ENCODE measurements around the gene BRPF3.

The BRPF3 gene

DNA sequence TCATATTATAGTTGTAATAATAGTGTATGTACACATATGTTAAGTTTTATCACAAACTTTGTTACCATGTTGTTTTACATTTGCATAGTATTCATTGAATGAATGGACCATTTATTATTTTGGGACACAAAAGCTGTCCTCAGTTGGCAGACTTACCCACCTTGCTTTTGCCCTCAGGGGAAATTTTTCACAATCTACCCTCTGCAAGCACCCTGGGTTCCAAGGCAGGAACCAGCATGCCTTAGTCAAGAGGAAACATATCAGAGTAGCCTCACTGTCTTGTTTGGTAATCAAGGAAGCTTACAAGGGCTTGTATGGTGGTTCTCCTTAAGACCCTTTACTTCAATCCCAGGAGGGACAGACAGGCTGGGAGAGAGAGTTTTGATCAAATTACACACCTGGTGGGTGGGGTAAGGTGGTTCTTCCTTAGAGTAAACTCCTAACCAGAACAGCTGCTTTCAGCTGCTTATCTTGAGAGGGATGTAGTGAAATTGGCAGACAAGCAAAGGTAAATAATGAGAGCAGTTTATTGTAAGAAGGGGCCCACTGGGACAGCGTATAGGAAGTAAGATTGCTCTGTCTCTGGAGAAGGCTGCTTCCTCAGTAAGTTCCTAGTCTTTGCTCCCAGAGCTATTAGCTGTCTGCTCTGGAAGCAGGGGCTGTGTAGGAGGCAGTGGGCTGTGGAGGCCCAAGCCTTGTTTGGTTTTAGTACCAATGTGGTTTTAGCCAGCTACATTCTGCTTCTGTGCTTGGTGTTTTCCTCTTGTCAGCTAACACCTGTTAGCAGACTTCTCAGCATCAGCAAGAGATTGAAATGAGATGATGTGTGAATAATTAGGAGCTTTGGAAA lies 31.1 kb downstream of the BRPF3 start:
- DNase-seq, result peak in 2 of 56 donors; percentile 3 to 5

DNA sequence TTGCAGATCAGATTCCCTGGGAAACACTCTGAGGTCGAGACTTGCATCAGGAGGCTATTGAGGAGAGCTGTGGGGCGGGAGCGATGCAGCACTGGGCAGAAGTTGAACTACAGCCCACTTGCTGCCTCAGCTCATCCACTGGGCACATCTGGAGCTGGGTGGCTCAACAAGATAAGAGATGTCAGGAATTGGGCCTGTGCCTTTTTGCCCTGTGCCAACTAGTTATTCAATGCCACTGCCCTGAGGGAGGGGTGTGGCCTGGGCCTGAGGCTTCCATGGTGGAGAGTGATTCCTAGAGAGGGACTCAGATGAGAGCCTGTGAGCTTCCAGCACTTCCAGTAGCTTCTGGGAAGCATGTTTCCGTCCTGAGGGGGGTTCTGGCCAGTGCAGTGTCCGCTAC lies 32.7 kb downstream of the BRPF3 start:
- DNase-seq, result no peak

DNA sequence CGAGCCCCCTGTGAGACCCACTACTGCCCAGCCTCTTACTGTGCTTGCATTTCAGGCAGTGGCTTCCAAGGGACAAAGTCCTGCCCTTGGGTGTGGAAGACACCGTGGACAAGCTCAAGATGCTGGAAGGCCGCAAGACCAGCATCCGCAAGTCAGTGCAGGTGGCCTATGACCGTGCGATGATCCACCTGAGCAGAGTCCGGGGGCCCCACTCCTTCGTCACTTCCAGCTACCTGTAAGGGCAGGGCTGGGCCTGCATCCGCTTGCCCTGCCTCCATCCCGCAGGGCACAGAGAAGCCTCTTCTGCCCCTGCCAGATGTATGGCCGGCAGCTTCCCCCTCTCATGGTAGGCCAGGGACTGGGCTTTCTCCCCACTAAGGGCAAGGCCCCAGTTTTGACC lies 33.8 kb downstream of the BRPF3 start:
- DNase-seq, result no peak

DNA sequence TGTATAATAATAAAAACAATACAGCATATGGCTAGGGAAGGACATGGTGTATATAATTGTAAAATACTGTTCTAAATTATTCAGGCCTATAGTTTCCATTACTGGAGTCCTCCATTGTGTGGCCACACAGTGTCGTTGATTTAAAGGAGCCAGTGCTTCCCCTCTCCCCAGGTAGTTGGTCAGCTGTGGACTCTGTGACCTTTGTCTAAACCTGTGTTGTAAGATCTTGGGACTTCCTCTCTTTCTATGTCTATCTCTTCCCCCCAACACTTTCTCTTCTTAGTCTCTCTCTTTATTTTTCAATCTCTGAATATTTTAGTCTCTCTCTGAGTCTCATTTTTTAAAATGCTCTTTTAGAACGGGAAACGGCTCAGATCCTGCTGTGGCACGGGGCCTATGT lies 35.6 kb downstream of the BRPF3 start:
- DNase-seq, result no peak

DNA sequence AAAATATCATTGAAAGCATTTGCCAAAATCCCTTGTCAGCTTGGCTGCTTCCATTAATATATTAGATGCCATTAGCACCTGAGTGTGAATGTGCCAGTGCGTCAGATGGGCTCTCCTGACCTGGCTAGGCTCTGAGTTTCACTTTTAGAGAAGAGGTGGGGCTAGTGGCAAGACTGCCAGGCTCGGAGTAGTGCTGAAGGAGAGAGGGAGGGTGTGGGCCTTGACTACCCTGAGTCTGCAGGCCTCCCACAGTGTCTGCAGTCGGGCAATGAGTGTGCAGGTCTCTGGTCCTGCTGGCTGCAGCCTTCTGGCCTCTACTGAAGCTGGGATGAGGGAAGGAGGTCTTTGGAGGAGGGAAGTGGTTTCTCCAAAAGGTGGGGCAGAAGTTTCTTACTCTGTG lies 38.8 kb downstream of the BRPF3 start:
- DNase-seq, result no peak

DNA sequence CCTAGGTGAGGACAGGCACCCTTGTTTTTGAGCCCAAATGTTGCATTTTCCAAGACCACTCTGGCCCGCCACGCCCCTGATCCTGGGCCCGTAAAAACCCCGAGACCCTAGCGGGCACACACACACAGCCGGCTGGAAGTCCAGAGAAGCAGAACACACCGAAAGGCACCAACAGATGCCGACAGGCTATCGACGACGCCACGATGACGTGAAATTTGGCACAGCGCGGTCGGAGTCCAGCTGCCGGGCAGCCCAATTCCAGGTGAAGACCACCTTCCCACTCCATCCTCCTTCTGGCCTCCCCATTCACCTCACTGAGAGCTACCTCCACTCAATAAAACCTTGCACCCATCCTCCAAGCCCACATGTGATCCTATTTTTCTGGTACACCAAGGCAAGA lies 39.3 kb downstream of the BRPF3 start:
- DNase-seq, result no peak

DNA sequence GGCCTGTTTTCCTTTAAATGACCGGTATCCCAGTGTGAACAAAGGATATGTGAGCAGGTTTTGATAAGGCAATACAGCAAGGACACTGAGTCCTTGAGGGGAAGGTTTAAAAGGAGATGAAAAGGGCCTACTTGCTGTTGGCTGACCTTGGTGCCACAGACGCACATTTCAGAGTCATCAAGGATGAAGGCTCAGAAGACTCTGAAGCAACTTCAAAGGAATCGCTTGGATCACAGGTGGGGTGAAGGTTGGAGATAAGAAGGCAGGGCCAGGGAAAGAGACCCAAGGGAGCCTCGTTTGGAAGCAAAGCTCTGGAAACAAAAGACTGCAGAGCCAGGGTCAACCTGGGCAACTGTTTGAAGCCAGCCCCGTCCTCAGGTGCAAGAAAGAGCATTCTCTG lies 43.2 kb downstream of the BRPF3 start:
- DNase-seq, result no peak

DNA sequence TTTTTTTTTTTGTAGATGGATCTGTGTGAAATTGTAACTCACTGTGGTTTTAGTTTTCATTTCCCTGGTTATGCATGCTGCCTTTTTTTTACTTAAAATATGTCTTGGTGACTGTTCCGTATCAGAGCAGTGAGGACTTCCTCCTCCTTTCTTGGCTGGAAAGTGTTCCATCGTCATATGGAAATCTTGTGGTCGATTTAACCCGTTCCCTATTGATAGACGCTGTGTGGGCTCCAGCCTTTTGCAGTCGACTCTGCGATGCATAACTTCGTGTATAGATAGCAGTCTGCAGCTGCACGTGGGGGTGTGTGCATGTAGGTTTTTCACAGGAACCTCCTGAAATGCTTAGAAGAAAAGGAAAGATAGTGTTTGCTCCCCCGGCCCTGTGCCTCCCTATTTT lies 45.2 kb downstream of the BRPF3 start:
- DNase-seq, result peak in 13 of 56 donors; percentile 3 to 46 (median 22)

DNA sequence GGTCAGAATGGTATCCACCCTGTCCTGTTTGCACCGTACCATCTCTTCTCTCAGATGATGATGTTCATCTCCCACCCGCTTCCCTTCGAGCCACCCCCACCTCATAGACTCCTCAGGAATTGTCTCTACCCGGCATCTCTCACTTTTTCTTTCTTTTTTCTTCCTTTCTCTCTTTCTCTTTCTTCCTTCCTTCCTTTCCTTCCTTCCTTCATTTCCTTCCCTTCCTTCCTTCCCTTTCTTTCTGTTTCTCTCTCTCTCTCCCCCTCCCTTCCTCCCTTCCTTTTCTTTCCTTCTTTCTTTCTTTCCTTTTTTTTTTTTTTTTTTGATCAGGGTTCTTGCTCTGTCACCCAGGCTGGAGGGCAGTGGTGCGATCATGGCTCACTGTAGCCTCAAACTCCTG lies 45.6 kb downstream of the BRPF3 start:
- no peak for DNase-seq

DNA sequence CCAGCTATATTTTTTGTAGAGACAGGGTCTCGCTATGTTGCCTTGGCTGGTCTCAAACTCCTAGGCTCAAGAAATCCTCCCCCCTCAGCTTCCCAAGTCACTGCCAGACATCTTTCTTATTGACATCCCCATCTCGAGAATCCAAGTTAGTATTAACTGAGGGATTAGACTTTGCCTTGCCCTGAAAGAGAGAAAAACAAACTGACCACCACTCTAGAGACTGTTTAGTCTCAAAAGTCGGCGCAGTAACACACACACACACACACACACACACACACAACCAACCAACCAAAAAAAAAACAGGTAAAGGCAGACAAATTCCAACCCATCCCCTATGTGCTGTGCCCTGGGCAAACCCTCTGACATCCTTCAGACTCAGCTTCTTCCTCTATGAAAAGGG lies 46.1 kb downstream of the BRPF3 start:
- DNase-seq, result no peak

DNA sequence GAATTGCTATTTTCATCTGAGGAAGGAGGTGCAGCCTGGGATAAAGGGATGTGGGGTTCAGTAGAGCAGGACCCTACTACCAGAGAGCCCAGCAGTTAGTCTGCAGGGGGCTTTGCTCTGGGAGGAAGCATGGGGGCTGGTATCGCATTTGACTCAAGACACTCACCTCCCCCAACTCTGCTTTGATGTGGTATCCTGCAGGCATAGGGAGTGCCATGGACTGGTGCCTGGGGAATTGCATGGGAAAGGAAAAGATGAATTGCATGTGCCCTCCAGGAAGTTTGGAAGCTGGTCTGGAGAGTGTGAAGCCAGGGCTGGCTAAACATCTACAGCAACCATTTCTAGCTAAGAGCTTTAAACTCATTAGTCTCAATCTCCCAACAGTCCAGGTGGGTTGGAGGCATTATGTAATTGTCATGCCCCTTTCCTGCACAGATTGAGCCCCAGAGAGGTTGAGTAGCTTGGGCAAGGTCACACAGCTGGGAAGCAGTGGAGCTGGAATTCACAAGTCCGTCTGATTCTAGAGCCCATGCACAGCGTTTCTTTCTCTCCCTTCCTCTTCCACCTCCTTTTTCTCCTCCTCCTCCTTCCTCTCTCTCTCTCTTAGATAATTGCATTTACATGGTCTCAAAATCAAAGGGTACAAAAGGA lies 47.1 kb downstream of the BRPF3 start:
- DNase-seq, result no peak

DNA sequence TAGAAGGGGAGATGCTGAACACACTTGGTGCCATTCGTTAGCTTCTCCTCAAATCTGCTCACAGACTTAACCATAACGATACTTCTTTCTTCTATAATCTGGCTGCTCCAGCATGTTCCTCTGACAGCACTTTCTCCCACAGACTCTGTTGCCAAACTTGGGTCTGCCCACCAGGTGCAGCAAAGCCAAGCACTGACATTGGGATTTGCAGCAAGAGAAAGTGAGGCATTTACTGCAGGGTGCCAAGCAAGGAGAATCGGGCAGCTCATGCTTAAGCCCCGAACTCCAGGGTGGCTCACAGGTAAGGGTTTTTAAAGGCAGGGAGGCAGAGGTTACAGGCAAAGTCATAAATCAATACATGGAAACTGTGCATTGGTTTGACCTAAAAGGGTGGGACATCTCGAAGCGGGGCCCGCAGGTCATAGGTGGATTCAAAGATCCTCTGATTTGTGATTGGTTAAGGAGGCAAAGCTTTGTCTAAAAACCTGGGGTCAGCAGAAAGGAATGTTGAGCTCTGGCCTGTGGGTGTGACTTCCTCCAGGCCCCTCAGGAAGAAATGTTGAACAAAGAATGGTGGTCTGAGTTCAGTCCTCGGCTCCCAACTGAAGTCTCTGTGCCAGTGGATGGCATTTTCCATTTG lies 48.2 kb downstream of the BRPF3 start:
- no peak for DNase-seq

DNA sequence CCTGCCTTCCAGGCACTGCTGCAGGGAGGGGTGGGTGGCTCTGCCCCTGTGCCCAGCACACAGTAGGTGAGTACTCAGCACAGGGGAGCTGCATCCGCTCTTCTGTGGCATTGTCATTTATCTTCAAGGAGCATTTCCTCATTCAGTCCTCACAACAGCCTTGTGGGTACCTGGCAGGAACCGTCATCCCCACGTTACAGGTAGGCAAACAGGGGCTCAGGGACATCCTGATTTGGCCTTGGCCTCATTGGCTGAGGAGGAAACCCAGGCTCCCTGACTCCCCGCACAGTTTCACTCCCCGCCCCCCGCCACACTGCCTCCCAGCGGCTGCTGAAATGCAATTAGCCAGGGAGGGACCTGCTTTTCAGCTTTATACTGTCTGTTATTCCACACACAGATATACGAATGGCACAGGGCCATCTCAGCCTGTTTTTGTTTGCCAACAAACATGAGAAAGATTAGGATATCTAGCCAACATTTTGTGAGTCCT lies 49.1 kb downstream of the BRPF3 start:
- no peak for DNase-seq

DNA sequence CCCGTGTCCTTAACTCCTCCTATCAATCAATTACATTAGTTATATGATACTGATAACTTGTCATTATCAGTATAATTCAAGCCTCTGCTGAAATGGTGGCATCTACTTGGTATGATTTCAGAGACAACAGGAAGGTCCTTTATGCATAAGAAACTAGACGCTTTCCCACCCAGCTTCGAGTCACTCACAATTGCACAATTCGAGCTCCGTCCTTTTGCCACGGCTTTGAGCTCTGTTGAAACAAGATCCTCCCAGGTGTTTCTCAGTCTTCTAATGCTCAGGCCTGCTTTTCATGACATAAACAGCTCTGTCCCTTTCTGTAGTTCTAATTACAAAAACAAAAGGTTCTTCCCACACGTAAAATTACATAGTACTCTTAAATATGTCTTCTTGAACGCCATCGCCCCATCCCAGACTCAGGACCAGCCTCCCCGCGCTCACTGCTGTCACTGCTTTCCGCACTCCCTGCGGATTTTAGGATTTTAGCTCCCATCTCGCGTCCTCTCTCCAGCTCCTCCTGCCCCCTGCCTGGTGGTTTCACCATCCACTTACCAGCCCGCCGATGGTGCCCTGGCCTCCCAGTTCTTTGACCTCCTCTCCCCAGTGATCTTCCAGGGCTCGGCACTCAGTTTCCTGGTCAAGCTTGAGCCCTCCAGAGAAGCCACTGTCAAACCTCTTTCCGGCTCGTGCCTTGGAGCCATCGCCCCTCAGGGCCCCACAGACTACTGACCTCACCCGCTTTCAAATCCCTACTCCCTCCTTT lies 50.1 kb downstream of the BRPF3 start:
- no peak for DNase-seq

DNA sequence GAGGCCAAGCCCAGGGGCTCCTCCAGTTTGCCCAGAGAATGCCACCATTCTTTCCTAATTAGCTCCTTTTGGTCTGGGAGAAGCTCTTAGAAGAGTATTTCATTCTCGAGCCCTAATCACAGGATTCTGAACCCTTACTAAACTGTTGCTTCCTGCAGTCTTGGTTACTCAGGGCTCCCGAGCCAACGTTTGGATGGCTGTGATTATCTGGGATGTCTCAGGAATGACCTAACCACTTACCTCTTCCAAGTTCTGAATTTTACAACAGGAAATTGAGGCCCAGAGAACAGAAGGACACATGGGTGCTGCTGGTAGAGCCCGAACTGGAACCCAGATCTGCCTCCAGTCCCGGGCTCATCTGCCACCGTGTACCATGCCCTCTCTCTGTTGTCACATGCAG lies 51.1 kb downstream of the BRPF3 start:
- no peak for DNase-seq

DNA sequence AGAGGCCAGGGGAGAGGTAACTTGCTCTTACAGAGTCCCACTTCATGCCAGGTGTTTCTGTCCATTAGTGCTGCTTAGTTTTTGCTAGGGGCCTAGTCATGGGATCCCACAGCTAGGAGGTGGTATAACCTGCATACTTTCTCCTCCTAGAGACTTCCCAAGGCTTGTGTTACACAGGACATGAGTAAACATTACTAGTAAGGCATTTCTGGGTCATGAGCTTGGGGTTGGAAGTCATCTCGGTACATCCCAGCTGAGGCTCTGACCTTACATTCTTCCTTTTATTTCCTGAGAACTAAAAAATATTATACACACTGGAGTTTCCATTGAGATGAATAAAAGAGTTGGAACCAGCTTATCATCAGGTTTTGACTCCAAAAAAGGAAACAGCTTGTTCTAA lies 52.4 kb downstream of the BRPF3 start:
- DNase-seq, result no peak

DNA sequence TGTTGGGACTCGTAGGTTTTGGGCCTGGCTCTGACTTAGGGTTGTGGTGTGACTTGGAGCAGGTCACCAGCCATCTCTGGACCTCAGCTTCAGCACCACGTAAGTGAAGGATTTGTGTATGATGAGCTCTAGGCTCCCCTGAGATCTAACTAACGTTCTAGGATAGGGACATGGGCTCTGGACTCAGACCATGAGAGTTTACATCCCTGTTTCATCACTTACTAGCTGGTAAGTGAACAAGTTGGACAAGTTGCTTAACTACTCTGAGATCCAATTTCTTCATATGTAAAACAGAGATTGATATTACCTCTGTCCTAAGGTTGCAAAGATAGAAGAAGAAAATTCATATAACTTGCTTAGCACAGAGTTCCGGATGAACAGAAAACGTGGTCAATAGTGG lies 53.0 kb downstream of the BRPF3 start:
- no peak for DNase-seq

DNA sequence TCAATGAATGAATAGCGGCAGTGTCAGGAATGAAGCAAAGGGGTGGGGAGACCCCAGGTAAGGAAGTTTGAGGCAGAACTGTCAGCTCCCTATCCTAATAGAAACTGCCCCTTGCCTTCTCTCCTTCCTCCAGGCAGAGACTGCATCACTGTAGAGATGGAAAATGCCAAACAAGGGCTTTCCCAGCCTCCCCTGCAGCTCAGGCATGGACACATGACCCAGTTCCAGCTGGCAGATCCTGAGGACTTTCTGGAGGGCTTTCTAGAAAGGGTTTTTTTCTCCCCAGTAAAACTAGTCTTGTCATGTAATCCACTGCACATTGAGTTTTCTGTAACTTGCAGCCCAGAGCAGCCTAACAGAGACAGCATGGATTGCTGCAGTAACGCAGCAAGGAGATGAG lies 55.5 kb downstream of the BRPF3 start:
- peak in 1 of 56 donors; percentile 8 for DNase-seq

DNA sequence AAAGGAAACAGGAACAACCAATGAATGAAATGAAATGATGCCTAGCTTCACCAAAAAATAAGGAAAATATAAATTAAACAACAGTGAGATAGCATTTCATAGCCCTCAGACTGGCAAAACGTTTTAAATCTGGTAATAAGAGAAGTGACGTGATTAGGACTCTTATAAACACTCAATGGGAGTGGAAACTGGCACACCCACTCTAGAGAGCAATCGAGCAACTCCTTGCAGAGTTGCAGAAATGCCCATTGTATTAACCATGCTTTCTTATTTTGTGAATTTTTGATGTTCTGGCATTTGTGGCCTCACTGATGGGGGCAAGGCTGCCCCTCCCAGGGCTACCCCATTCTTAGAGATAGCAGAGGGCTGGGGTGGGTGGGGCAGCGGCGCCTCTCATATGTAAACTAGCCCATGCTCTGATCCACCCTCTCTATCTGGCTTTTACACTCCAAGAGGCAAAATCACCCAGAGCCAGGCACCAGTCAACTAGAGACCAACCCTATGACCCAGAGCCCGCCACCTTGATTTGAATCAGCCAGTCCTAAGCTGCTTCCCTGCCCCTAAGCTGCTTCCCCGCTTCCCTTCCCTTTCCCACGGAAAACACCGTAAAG lies 67.0 kb downstream of the BRPF3 start:
- no peak for DNase-seq

DNA sequence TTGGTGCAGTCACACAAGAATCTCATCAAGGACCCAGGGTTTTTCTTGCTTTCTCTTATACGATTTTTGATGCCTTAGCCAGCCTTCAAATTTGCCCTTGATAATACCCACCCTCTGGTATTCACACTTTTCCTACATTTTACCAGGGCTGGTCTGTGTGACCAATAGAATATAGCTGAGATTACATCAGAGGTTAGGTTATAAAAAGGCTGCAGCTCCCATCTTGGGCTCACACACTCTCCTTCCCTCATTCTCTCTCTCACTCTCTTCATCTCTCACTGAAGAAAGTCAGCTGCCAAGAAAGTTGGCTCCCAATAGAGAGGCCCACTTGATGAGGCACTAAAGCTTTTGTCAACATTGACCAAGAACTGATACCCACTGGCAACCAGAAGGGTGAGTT lies 69.2 kb downstream of the BRPF3 start:
- DNase-seq, result no peak

Measured in amygdala (tissue), 56 donors.